RWPE2 (cell line): ENCODE data around the gene TMEM150B.

Source experiments
- ATAC-seq: fragments of 200-7000 bp; cut with Tn5 transposase; 3 replicates; pipeline ENCODE4 v1.9.1; 2021; ENCODE audit warnings: low read depth
- DNase-seq: peaks from one replicate; pipeline ENCODE4 v3.0.0-alpha.2; 2020; ENCODE audit warnings: low spot score
- H3K27ac ChIP-seq: fragments of 450-650 bp; 2 replicates; pipeline ENCODE4 v1.5.1; 2017; ENCODE audit warnings: mild to moderate bottlenecking; ENCODE audit not compliant: poor library complexity, severe bottlenecking
- H3K27me3 ChIP-seq: fragments of 250-450 bp; sonication (Bioruptor Pico); 2 replicates; pipeline ENCODE4 v1.5.1; 2021; ENCODE audit warnings: mild to moderate bottlenecking, moderate library complexity; ENCODE audit not compliant: insufficient read depth, poor library complexity, severe bottlenecking
- H3K36me3 ChIP-seq: fragments of 250-450 bp; sonication (Bioruptor Pico); 2 replicates; pipeline ENCODE4 v1.5.1; 2020; ENCODE audit warnings: low read depth, mild to moderate bottlenecking, moderate library complexity
- H3K4me1 ChIP-seq: fragments of 250-450 bp; sonication (Bioruptor Pico); 2 replicates; pipeline ENCODE4 v1.5.1; 2021; ENCODE audit warnings: mild to moderate bottlenecking, moderate library complexity; ENCODE audit not compliant: insufficient read depth, poor library complexity, severe bottlenecking
- H3K4me3 ChIP-seq: fragments of 250-450 bp; sonication (Bioruptor Pico); 2 replicates; pipeline ENCODE4 v1.5.1; 2021; ENCODE audit warnings: mild to moderate bottlenecking, moderate library complexity; ENCODE audit not compliant: severe bottlenecking
- H3K9me3 ChIP-seq: fragments of 250-450 bp; sonication (Bioruptor Pico); 2 replicates; pipeline ENCODE4 v1.5.1; 2021; ENCODE audit warnings: mild to moderate bottlenecking, moderate library complexity; ENCODE audit not compliant: severe bottlenecking
- CTCF ChIP-seq: fragments of 450-650 bp; IDR thresholded peaks from one replicate; pipeline ENCODE4 v1.5.1; 2017; ENCODE audit warnings: mild to moderate bottlenecking, moderate library complexity; ENCODE audit not compliant: poor library complexity, severe bottlenecking

TMEM150B gene

GRCh38 chr19:55289117-55289796 is 35.9 kb downstream of the TMEM150B start:
- ATAC-seq (no peak), DNase-seq (no peak)
- TF ChIP-seq CTCF, result no peak
- no peaks in the 10 kb centered on the region for H3K27me3 ChIP-seq
- H3K36me3 ChIP-seq, result peaks cover 14% of the 10 kb centered on the region
- H3K4me1 ChIP-seq, result no peaks in the 10 kb centered on the region
- H3K27ac ChIP-seq, result no peak overlapping the region
- no peak overlapping the region for H3K4me3 ChIP-seq
- no peaks in the 10 kb centered on the region for H3K9me3 ChIP-seq

DNA sequence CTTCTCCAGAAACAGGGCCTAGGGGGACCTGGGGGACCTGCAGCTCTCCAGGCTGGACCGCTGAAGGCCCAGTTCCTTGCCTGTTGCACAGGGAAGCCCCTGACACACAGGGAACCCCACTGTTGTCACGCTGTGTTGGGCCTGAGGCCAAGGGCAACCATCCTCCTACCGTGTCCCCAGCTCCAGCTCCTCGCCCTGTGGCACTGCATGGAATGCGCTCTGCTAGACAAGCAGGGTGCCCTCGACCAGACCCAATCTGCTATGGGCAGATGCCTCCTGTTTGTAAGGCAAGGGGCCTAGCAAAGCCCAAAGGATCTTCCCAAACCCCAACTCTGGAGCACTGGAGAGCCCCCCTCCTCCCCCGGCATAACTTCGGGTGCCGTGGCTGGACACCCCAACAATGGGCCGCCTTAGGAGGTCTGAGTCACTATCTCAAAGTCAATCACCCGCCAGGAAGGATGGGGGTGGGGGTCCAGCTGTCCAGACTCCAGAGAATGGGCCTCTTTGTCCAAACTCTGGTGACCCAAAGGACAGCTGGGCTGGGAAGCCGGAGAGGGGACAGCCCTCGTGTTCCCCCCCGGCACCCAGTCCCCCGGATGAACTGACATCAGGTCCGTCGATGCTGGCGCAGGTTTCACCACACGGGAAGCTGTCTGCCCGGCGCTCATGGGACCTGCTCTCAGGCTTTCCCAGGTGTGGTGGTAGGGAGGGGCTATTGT is 37.6 kb downstream of the TMEM150B start:
- no peaks in the 10 kb centered on the region for H3K27me3 ChIP-seq
- H3K27ac ChIP-seq, result no peak overlapping the region
- H3K9me3 ChIP-seq, result no peaks in the 10 kb centered on the region
- H3K4me1 ChIP-seq, result no peaks in the 10 kb centered on the region
- ATAC-seq (no peak), DNase-seq (no peak)
- peaks cover 14% of the 10 kb centered on the region for H3K36me3 ChIP-seq
- H3K4me3 ChIP-seq, result no peak overlapping the region
- no peak for TF ChIP-seq CTCF

DNA sequence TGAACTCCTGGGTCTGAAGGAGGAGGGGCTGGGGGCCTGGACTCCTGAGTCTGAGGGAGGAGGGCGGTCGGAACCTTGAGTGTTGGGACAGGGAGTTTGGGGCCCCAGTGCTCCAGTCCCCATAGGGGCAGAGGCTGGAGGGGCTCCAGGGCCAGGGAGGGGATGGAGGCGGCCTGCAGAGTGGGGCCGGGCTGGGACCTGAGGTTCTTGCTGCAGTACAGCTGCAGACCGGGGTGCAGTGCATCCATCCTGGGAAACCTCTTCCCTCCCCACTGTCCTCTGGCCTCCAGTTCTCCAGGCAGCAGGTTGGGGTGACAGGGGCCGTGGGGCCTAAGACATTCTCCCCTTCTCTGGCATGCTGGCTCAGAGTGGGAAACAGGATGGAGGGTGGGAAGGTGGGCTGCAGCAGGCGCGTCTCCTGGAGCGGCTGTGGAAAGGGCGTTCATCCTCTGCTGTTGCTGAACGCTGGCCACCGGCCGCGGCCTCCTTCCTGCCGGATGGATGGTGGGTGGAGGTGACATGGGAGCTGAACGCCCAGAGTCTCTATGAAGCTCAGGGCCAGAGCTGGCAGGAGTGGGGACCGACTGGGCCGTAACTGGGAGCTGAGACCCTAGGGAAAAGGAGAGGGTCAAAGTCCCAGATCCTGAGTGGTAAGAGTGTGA is 39.8 kb downstream of the TMEM150B start:
- DNase-seq, result no peak
- no peaks in the 10 kb centered on the region for H3K27me3 ChIP-seq
- H3K4me1 ChIP-seq, result peaks cover 6% of the 10 kb centered on the region
- peaks cover 6% of the 10 kb centered on the region for H3K36me3 ChIP-seq
- no peak for TF ChIP-seq CTCF
- no peak overlapping the region for H3K4me3 ChIP-seq
- no peaks in the 10 kb centered on the region for H3K9me3 ChIP-seq
- H3K27ac ChIP-seq, result peak overlapping the region; percentile 44
- ATAC-seq, result no peak

GRCh38 chr19:55284405-55285058 is 40.6 kb downstream of the TMEM150B start:
- Histone ChIP-seq H3K9me3 (no peaks in the 10 kb centered on the region), H3K4me3 (peak overlapping the region; percentile 43), H3K36me3 (no peaks in the 10 kb centered on the region), H3K27ac (peak overlapping the region; percentile 44), H3K4me1 (peaks cover 6% of the 10 kb centered on the region), H3K27me3 (no peaks in the 10 kb centered on the region)
- DNase-seq, result no peak
- ATAC-seq, result no peak
- no peak for TF ChIP-seq CTCF
